ENCODE measurements around the gene RNF212. TPM values are rescaled to one million over a fixed set of nuclear protein-coding genes. Genes with fewer than 3 reads are reported as not detected.
A peak's percentile ranks its signal among the peaks of the same experiment; 100 is the strongest.

Gene RNF212
- total and polyA plus RNA-seq, 9 of the 15 experiments (the other 6 are each of a cell fraction or from before 2014, with no cell fraction given) = 0.04 TPM; not detected in 8

DNA sequence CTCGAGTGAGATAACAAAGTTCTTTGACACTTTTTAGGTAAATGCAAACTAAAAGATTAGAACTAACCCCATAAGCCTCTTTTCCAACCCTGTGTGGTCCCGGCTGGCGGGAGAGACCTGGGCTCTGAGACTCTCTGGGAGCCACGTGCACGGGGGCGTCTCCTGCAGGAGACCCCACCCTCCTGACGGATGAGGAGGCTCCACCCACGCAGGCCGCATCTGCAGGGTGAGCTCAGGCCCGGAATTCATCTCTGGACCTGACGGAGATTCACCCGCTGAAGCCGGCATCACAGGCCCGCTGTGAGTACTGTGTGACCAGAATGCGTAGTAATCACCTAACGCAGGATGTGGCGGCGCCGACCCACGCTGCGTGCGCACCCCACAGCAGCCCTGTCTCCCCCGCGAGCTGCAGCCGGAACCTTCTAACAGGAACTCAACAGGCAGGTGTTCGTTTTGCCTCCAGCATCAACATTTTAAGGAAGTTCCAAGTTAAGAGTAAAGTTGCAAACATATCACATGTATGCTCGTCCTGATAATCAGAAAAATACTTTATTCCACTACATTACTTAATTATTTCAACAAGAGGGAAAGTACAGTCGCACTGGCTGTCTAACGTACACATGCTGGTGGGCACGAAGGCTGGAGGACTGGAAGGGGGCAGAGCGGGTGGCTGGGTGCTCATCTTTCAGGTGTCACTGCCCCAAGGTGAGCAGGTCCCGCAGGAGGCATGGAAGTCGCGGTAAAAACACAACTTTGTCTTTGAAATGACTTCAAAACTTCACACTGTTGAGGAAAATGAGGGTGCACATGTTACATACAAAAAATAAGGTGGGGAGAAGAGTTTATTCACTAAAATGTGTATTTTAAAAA lies 57.4 kb downstream of the RNF212 start (continued):
- TF ChIP-seq, protein P1, sequence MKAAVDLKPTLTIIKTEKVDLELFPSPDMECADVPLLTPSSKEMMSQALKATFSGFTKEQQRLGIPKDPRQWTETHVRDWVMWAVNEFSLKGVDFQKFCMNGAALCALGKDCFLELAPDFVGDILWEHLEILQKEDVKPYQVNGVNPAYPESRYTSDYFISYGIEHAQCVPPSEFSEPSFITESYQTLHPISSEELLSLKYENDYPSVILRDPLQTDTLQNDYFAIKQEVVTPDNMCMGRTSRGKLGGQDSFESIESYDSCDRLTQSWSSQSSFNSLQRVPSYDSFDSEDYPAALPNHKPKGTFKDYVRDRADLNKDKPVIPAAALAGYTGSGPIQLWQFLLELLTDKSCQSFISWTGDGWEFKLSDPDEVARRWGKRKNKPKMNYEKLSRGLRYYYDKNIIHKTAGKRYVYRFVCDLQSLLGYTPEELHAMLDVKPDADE (conservative IDR thresholded peaks at IDR 0.05; ENCODE audit: control insufficient read depth, low read depth, low read length) = no peak
- TF ChIP-seq E2F3 (CRISPR knock-in tag; IDR thresholded peaks at IDR 0.05) (no peak), DACH1 (IDR thresholded peaks at IDR 0.05; ENCODE audit: partially characterized antibody) (no peak), POU5F1 (IDR thresholded peaks at IDR 0.05; ENCODE audit: borderline replicate concordance, low read depth, low read length, partially characterized antibody) (no peak), TEAD1 (CRISPR knock-in tag; IDR thresholded peaks at IDR 0.05) (no peak; a peak in 1 of 4 replicates), NRF1 (conservative IDR thresholded peaks at IDR 0.05 in 1 of 2, IDR thresholded peaks at IDR 0.05 in 1 of 2) (peak; percentile 80 to 84), KDM5B (IDR thresholded peaks at IDR 0.05; ENCODE audit: insufficient replicate concordance, low read depth, low read length) (no peak)
- TF ChIP-seq, protein P2, sequence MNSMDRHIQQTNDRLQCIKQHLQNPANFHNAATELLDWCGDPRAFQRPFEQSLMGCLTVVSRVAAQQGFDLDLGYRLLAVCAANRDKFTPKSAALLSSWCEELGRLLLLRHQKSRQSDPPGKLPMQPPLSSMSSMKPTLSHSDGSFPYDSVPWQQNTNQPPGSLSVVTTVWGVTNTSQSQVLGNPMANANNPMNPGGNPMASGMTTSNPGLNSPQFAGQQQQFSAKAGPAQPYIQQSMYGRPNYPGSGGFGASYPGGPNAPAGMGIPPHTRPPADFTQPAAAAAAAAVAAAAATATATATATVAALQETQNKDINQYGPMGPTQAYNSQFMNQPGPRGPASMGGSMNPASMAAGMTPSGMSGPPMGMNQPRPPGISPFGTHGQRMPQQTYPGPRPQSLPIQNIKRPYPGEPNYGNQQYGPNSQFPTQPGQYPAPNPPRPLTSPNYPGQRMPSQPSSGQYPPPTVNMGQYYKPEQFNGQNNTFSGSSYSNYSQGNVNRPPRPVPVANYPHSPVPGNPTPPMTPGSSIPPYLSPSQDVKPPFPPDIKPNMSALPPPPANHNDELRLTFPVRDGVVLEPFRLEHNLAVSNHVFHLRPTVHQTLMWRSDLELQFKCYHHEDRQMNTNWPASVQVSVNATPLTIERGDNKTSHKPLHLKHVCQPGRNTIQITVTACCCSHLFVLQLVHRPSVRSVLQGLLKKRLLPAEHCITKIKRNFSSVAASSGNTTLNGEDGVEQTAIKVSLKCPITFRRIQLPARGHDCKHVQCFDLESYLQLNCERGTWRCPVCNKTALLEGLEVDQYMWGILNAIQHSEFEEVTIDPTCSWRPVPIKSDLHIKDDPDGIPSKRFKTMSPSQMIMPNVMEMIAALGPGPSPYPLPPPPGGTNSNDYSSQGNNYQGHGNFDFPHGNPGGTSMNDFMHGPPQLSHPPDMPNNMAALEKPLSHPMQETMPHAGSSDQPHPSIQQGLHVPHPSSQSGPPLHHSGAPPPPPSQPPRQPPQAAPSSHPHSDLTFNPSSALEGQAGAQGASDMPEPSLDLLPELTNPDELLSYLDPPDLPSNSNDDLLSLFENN (IDR thresholded peaks at IDR 0.05; ENCODE audit: low read depth in 2 of 2, low read length in 2 of 2) = no peak
- TF ChIP-seq, protein P3, sequence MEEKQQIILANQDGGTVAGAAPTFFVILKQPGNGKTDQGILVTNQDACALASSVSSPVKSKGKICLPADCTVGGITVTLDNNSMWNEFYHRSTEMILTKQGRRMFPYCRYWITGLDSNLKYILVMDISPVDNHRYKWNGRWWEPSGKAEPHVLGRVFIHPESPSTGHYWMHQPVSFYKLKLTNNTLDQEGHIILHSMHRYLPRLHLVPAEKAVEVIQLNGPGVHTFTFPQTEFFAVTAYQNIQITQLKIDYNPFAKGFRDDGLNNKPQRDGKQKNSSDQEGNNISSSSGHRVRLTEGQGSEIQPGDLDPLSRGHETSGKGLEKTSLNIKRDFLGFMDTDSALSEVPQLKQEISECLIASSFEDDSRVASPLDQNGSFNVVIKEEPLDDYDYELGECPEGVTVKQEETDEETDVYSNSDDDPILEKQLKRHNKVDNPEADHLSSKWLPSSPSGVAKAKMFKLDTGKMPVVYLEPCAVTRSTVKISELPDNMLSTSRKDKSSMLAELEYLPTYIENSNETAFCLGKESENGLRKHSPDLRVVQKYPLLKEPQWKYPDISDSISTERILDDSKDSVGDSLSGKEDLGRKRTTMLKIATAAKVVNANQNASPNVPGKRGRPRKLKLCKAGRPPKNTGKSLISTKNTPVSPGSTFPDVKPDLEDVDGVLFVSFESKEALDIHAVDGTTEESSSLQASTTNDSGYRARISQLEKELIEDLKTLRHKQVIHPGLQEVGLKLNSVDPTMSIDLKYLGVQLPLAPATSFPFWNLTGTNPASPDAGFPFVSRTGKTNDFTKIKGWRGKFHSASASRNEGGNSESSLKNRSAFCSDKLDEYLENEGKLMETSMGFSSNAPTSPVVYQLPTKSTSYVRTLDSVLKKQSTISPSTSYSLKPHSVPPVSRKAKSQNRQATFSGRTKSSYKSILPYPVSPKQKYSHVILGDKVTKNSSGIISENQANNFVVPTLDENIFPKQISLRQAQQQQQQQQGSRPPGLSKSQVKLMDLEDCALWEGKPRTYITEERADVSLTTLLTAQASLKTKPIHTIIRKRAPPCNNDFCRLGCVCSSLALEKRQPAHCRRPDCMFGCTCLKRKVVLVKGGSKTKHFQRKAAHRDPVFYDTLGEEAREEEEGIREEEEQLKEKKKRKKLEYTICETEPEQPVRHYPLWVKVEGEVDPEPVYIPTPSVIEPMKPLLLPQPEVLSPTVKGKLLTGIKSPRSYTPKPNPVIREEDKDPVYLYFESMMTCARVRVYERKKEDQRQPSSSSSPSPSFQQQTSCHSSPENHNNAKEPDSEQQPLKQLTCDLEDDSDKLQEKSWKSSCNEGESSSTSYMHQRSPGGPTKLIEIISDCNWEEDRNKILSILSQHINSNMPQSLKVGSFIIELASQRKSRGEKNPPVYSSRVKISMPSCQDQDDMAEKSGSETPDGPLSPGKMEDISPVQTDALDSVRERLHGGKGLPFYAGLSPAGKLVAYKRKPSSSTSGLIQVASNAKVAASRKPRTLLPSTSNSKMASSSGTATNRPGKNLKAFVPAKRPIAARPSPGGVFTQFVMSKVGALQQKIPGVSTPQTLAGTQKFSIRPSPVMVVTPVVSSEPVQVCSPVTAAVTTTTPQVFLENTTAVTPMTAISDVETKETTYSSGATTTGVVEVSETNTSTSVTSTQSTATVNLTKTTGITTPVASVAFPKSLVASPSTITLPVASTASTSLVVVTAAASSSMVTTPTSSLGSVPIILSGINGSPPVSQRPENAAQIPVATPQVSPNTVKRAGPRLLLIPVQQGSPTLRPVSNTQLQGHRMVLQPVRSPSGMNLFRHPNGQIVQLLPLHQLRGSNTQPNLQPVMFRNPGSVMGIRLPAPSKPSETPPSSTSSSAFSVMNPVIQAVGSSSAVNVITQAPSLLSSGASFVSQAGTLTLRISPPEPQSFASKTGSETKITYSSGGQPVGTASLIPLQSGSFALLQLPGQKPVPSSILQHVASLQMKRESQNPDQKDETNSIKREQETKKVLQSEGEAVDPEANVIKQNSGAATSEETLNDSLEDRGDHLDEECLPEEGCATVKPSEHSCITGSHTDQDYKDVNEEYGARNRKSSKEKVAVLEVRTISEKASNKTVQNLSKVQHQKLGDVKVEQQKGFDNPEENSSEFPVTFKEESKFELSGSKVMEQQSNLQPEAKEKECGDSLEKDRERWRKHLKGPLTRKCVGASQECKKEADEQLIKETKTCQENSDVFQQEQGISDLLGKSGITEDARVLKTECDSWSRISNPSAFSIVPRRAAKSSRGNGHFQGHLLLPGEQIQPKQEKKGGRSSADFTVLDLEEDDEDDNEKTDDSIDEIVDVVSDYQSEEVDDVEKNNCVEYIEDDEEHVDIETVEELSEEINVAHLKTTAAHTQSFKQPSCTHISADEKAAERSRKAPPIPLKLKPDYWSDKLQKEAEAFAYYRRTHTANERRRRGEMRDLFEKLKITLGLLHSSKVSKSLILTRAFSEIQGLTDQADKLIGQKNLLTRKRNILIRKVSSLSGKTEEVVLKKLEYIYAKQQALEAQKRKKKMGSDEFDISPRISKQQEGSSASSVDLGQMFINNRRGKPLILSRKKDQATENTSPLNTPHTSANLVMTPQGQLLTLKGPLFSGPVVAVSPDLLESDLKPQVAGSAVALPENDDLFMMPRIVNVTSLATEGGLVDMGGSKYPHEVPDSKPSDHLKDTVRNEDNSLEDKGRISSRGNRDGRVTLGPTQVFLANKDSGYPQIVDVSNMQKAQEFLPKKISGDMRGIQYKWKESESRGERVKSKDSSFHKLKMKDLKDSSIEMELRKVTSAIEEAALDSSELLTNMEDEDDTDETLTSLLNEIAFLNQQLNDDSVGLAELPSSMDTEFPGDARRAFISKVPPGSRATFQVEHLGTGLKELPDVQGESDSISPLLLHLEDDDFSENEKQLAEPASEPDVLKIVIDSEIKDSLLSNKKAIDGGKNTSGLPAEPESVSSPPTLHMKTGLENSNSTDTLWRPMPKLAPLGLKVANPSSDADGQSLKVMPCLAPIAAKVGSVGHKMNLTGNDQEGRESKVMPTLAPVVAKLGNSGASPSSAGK (IDR thresholded peaks at IDR 0.05) = peak; percentile 69

All from K562 (cell line).